Skin of body (tissue), 2 donors: Measurements from ENCODE around the gene ST6GAL1. TPM values are rescaled to one million over a fixed set of nuclear protein-coding genes. Genes with fewer than 3 reads are reported as not detected.

Experiments used
- DNase-seq: peaks from one replicate; lab custom pipeline; 2025; lab: John Stamatoyannopoulos, UW
- total RNA-seq: library from RNA; depleted of rRNA; stranded (reverse); fragments of >200 nt; gene quantifications from one replicate; pipeline ENCODE4 v1.2.3, GENCODE V29; 2014

The ST6GAL1 gene
- total RNA-seq, 1 donor from 2014 or later = 16.7 TPM

DNA sequence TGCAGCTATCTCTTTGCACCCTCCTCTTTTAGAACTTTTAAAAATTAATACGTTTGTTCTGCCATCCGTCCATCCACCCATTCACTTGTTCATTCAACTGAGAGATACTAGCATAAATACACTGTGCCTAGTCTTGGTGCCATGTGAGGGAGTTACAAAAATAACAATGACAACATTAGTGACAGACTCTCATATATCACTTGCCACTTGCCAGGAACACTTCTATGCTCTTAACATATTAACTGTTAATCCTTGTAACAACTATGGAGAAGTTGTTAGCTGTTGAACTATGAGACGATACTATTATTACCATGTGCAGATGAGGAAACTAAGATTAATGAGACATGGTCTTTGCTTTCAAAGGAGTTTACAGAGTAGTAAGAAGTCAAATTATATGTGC lies 175.4 kb downstream of the ST6GAL1 start:
- no peak for DNase-seq

DNA sequence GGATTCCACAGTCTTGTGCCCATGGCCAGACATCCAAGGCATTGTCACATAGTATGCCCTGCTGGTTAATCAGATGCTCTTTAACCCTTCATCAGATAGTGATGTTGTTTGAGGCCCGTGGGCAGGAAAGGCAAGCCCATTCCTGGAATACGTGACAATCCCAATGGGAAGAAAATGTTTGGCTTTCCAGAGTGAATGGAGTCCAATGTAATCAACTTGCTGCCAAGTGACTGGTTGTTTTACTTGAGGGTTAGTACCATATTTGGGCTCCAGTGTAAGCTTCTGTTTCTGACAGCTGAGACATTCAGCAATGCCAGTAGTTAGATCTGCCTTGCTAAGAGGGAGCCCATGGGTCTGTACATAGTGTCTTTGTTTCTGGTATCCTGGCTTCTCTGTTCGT lies 177.7 kb downstream of the ST6GAL1 start:
- DNase-seq = no peak

DNA sequence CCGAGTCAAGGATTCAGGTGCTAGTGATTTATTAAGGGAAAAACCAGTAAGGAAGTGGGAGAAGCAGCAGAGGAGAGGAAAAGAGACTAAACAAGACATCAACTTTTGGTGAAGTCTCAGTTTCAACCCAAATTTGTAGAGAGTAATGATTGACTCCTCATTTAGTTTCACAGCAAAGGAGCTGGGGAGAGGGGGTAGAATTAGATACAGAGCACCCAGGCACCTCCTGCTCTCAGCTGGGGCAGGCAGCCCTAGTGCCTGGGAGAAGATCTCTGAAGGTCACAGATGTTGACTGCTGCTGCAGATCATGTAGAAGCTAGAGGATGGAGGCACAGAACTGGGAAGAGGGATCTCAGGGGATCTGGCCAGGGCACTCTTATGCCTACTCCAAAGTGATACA lies 179.8 kb downstream of the ST6GAL1 start:
- DNase-seq = no peak

DNA sequence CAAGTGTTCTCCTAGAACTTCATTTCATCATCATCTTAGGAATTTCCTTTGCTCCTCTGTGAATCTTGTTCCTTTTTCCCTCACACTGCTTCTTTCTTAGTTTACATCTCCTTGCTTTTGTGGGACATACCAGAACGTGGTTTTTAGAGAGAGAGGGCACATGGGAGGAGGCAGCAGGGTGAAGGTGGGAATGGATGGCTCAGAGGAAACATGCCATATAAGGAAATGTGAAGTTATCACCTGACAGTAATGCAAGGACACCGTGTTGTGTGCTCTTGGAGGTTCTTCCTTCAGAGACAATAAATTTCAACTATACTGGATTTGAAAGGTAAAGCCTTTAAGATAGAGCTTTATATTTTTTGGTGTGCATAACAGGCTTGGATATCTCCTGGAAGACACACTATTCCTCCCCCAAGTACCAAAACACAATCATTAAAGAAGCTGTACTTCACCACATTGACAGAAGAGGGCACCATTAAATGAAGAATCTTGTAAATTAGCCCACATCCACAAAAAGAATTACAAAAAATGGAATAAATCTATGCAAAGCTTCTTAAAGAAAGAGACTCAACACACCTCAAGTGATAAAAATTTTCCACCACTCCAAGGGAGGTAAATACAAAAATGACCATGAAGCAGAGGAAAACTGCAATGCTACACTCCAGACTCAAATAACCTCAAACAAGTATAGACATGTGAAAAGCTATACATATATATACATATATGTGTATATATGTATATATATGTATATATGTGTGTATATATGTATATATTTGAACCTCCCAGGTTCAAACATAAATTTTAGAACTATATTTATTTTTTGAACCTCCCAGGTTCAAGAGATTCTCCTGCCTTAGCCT lies 182.8 kb downstream of the ST6GAL1 start:
- peak; percentile 3 for DNase-seq

DNA sequence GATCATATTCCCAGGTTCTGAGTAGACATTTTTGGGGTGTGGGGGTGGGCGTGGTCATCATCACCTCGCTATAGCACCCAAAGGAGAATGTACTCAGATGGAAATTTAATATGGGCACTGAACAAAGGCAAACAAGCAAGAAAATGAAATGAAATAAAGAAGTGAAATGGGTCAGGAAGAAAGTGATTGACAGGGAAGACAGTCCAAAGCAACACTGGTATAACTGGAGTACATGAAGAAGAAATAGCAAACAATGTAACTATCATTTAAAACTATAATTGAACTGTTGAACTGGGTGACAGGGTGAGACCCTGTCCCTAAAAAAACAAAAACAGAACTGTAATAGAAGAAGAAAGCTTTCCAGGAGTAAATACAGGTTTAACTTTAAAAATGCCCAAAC lies 184.2 kb downstream of the ST6GAL1 start:
- DNase-seq = no peak

DNA sequence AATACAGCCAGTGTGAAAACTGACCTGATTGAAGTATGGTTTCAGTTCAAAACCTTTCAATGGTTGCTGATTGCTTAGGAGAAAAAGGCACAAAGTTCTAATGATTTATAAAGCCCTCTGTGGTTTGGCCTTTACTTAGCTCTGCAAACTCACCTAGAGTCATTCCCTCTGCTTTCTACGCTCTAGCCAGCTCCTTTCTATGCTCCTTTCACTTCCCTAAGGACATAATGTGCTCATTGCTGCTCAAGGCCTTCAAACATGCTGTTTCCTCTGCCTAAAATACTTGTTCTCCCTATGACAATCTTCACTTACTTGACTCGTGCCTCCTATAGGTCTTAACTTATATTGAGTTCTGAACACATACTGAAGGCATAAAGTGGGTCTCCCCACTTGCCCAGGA lies 190.0 kb downstream of the ST6GAL1 start:
- DNase-seq = no peak

DNA sequence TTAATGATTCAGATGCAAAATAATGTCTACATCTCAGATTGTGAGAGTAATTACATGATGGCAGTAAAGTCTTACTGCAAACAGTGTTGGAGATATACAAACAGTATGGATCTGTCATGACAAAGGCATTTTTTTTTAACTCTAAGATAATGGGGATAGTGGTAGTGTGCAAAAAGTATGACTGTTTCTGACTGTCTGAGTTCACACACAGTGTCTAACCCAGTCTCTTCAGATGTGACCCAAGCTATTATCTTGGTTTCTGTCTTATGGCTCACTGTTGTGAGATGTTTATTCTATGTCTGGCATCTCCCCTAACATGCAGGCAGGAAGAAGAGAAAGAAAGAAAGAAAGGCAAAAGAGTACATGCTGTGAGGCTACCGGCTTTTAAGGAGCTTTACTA lies 191.9 kb downstream of the ST6GAL1 start:
- DNase-seq = no peak

DNA sequence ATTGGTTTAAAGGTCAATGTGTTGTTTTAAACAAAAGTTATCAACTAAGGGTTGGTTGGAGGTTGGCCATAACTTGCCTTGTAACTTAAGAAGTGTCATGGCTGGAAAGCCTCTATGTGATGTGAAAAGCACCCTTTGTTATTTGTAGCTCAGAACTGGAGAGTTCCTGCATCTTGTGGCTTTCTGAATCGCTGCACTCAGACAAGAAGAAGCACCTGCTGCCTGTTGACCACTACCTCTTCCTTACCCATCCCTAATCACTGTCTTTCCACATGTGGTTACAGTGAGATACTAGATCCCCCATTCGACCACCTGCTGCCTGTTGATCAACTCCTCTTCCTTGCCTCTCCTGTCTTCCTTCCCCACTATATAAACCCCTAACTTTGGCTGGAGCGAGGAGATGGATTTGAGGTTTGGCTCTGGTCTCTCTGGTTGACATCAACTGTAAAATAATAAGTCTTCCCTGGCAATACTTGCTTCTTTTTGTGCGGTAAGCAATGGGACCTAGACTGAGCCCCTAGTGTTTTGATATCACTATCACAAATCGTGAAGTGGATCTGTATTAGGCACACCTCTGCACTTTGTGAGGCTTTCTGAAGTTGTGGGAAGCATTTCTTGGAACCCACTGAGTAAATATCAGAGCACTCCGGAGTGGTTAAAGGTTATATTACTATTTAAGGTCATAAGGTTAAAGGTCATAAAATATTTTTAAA lies 195.1 kb downstream of the ST6GAL1 start:
- DNase-seq = no peak

Other genes starting within 250 kb of the ST6GAL1 start
- not detected for gene KNG1, start 213.2 kb upstream of the ST6GAL1 start, total RNA-seq
- 496 TPM for gene EIF4A2, start 146.9 kb upstream of the ST6GAL1 start, total RNA-seq
- gene RFC4, start 124.0 kb upstream of the ST6GAL1 start, total RNA-seq = 18.7 TPM
- 86.7 TPM for gene ADIPOQ, start 87.8 kb upstream of the ST6GAL1 start, total RNA-seq
- 15.0 TPM for gene RPL39L, start 209.0 kb downstream of the ST6GAL1 start, total RNA-seq